Epithelial cell of esophagus (primary cell): ENCODE data around the gene COQ8A.

ENCODE experiments used
- DNase-seq: peaks from one replicate; pipeline ENCODE4 v3.0.0; 2010; ENCODE audit warnings: low read depth
- H3K4me3 ChIP-seq: 2 replicates; pipeline ENCODE4 v1.5.1; 2011; ENCODE audit warnings: mild to moderate bottlenecking, low read length, control low read depth
- TF ChIP-seq, protein P1 (sequence below): IDR thresholded peaks from 2 replicates; pipeline ENCODE4 v1.5.1; 2011; ENCODE audit warnings: low read depth, mild to moderate bottlenecking, low read length, control low read depth, inconsistent platforms; ENCODE audit not compliant: insufficient read depth; ENCODE audit errors: missing control alignments

The COQ8A gene

DNA sequence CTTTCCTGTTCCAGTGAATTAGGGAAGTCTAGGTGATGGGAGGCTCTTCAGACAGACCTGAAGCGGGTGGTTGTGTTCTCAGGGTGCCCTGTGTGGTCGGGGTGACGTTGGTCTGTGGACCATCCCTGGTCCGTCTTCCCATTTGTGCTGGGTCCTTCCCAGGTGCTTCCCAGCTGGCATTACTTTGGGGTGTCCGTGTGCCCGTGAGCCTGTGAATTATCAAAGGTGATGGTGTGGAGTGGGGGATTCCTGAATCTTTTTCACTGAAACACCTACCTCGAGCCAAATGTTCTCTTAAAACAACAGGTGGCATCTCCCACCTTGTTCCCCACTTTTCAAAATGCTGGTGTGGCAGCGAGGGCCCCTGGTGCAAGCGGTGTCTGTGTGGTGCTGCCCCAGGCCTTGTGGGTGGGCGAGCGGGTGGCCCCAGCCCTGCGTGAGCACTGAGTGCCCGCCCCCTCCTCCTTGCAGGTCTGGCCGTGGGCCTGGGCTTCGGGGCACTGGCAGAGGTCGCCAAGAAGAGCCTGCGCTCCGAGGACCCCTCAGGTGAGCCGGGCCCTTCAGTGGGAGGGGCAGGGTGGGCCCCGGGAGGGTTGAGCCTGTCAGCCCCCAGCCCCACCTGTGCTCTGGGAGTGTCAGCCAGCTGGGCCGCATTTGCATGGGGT lies 37.0 kb downstream of the COQ8A start:
- DNase-seq = no peak
- H3K4me3 ChIP-seq = no peak overlapping the region
- TF ChIP-seq, protein P1, sequence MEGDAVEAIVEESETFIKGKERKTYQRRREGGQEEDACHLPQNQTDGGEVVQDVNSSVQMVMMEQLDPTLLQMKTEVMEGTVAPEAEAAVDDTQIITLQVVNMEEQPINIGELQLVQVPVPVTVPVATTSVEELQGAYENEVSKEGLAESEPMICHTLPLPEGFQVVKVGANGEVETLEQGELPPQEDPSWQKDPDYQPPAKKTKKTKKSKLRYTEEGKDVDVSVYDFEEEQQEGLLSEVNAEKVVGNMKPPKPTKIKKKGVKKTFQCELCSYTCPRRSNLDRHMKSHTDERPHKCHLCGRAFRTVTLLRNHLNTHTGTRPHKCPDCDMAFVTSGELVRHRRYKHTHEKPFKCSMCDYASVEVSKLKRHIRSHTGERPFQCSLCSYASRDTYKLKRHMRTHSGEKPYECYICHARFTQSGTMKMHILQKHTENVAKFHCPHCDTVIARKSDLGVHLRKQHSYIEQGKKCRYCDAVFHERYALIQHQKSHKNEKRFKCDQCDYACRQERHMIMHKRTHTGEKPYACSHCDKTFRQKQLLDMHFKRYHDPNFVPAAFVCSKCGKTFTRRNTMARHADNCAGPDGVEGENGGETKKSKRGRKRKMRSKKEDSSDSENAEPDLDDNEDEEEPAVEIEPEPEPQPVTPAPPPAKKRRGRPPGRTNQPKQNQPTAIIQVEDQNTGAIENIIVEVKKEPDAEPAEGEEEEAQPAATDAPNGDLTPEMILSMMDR = no peak

DNA sequence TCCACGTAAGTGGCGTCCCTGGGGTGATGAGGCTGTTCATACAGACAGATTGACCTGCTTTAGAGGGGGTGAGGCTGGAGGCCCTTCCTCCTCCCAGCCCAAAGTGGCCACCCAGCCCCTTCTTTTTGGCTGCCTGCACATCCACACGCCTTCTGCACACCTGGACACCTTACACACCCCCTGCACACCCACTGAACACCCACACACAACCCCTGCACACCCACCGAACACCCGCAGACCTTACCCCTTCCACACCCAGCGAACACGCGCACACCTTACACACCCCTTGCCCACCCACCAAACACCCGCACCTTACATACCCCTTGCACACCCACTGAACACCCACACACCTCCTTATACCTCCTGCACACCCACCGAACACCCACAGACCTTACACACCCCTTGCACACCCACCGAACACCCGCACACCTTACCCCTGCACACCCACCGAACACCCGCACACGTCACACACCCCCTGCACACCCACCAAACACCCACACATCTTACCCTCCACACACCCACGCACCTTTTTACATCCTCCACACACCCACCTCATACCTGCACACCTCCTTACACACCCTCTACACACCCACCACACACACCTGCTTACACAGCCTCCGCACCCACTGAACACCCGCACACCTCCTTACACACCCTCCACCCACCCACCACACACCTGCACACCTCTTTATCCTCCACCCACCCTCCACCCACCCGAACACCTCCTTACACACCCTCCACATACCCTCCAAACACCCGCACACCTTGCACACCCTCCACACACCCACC lies 37.7 kb downstream of the COQ8A start:
- H3K4me3 ChIP-seq = no peak overlapping the region
- TF ChIP-seq, protein P1 = no peak
- no peak for DNase-seq

DNA sequence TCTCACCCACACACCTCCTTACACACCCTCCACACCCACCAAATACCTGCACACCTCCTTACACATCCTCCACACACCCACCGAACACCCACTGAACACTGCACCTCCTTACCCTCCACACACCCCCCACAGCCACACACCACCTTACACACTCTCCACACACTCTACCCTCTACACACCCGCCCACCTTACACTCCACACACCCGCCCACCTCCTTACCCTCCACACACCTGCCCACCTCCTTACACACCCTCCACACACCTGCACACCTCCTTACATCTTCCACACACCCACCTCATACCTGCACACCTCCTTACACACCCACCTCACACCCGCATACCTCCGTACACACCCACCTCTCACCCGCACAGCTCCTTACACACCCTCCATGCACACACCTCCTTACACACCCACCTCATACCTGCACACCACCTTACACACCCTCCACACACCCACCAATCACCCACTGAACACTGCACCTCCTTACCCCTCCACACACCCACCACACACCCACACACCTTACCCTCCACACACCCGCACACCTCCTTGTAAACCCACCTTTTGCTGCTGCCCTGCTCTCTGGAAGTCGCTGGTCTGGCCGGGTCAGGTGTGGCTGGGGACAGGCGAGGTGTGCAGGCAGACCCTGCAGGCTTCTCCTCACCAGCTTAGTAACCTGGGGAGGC lies 38.5 kb downstream of the COQ8A start:
- TF ChIP-seq, protein P1 = no peak
- H3K4me3 ChIP-seq = no peak overlapping the region

DNA sequence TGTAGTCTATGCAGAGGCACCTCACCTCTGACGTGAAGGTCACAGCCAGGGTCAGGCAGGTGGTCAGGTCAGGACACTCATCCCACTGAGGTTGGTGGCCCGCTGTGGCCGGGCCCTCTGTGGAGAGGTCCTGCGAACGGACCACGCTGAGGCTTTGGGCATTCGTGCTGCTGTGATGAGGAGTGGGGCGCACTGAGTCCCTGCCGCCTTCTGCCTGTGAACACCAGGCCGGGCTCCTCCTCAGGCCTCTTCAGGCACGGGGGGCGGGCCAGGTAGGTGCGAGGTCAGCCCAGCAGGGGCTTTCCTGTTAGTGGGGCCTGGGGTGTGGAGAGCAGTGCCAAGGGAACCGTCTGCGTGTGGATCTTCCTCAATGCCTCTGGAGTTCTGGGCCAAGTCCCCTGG lies 39.0 kb downstream of the COQ8A start:
- H3K4me3 ChIP-seq = no peak overlapping the region
- TF ChIP-seq, protein P1 = no peak
- DNase-seq = no peak

More for the DNA sequence above, 38.5 kb downstream of the COQ8A start:
- no peak for DNase-seq

DNA sequence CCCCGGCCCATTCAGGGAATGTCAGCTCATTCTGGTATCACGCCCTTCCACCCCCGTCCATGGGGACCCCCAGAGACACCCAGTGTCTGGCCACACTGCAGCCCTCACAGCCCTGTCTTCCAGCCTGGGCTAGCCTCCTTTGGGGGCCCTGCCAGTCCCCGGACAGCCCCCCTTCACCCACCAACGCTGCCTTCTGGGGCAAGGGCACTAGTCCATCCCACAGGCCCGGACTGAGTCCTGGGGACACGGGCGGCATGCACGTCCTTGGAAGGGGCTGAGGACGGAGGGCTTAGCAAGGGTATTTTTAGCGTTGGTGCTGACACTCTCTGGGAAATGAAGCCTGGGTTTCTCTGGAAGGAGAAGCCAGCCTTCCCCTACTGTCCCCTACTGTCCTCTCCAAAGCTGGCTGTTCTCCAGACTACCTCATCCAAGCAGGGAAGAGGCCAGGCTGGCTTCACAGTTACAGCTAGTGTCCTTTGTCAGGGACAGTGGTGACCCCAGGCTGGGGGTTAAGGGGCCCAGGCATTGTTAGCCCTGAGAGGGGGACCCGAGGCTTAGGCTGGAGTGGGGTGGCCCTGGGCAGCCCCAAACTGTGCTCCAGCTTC lies 39.5 kb downstream of the COQ8A start:
- TF ChIP-seq, protein P1 = no peak
- H3K4me3 ChIP-seq = no peak overlapping the region

DNA sequence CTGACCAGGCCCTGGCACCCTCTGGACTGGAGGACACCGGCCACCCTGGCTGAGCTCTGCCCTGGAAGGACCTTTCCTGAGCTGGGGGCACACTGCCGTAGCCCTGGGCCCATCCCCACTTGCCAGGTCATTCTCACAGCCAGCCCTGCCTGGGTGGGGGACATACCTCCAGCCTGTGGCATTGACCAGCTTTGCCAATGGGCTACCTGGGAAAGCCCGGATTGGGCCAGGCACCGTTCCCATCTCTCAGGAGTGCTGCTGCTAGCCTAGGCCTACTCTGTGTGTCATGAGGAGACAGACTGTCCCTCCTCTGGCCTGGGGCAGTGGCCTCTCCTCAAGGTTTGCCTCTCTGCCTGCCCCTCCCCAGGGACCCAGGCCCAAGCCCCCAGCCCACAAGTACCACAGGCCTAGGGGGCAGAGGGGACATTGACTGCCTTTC lies 40.0 kb downstream of the COQ8A start:
- TF ChIP-seq, protein P1 = no peak
- H3K4me3 ChIP-seq = no peak overlapping the region
- no peak for DNase-seq

More for the DNA sequence above, 39.5 kb downstream of the COQ8A start:
- no peak for DNase-seq
